ENCODE data around the gene GLYATL1. TPM values are rescaled to one million over a fixed set of nuclear protein-coding genes. Genes with fewer than 3 reads are reported as not detected.

Gene GLYATL1
- total RNA-seq, 1 donor from 2014 or later: not detected

- Mint-ChIP-seq H3K36me3 (ENCODE audit: low read depth) (no peaks in the 10 kb centered on the region), H3K9me3 (no peaks in the 10 kb centered on the region), H3K4me1 (ENCODE audit: low read depth) (no peaks in the 10 kb centered on the region), H3K4me3 (ENCODE audit: low read depth) (no peak overlapping the region), H3K27ac (no peak overlapping the region), H3K27me3 (ENCODE audit: low read depth) (peaks cover 3% of the 10 kb centered on the region)
- intact Hi-C loops (cut with micrococcal nuclease): no loop called here
- no peak for DNase-seq (ENCODE audit: low spot score)
These were observed 5.6 kb upstream of the GLYATL1 start for GRCh38 chr11:58933661-58934060.

GRCh38 chr11:58934945-58935513 lies 4.3 kb upstream of the GLYATL1 start:
- no peak overlapping the region for H3K4me3 Mint-ChIP-seq (ENCODE audit: low read depth)
- no peaks in the 10 kb centered on the region for H3K27me3 Mint-ChIP-seq (ENCODE audit: low read depth)
- DNase-seq (ENCODE audit: low spot score): no peak
- no peak overlapping the region for H3K27ac Mint-ChIP-seq
- H3K4me1 Mint-ChIP-seq (ENCODE audit: low read depth): no peaks in the 10 kb centered on the region
- no peaks in the 10 kb centered on the region for H3K9me3 Mint-ChIP-seq
- intact Hi-C loops (cut with micrococcal nuclease): no loop called here
- no peaks in the 10 kb centered on the region for H3K36me3 Mint-ChIP-seq (ENCODE audit: low read depth)

- intact Hi-C loops (cut with micrococcal nuclease): no loop called here
- no peak for DNase-seq (ENCODE audit: low spot score)
- no peaks in the 10 kb centered on the region for H3K9me3 Mint-ChIP-seq
- H3K27me3 Mint-ChIP-seq (ENCODE audit: low read depth): no peaks in the 10 kb centered on the region
- no peak overlapping the region for H3K27ac Mint-ChIP-seq
- H3K4me1 Mint-ChIP-seq (ENCODE audit: low read depth): no peaks in the 10 kb centered on the region
- no peaks in the 10 kb centered on the region for H3K36me3 Mint-ChIP-seq (ENCODE audit: low read depth)
- H3K4me3 Mint-ChIP-seq (ENCODE audit: low read depth): no peak overlapping the region
These were observed 890 bp upstream of the GLYATL1 start for GRCh38 chr11:58938398-58938797.

- no peak overlapping the region for H3K4me3 Mint-ChIP-seq (ENCODE audit: low read depth)
- H3K36me3 Mint-ChIP-seq (ENCODE audit: low read depth): no peaks in the 10 kb centered on the region
- no peak for DNase-seq (ENCODE audit: low spot score)
- no peaks in the 10 kb centered on the region for H3K4me1 Mint-ChIP-seq (ENCODE audit: low read depth)
- intact Hi-C loops (cut with micrococcal nuclease): no loop called here
- H3K27ac Mint-ChIP-seq: no peak overlapping the region
- H3K9me3 Mint-ChIP-seq: no peaks in the 10 kb centered on the region
- H3K27me3 Mint-ChIP-seq (ENCODE audit: low read depth): no peaks in the 10 kb centered on the region
These were observed 740 bp downstream of the GLYATL1 start for GRCh38 chr11:58940028-58940427.

GRCh38 chr11:58941838-58942237 lies 2.5 kb downstream of the GLYATL1 start:
- intact Hi-C loops (cut with micrococcal nuclease): no loop called here
- H3K9me3 Mint-ChIP-seq: no peaks in the 10 kb centered on the region

GRCh38 chr11:58945663-58946062 lies 6.4 kb downstream of the GLYATL1 start:
- Mint-ChIP-seq H3K36me3 (ENCODE audit: low read depth) (no peaks in the 10 kb centered on the region), H3K27me3 (ENCODE audit: low read depth) (no peaks in the 10 kb centered on the region), H3K9me3 (no peaks in the 10 kb centered on the region), H3K27ac (no peak overlapping the region), H3K4me1 (ENCODE audit: low read depth) (no peaks in the 10 kb centered on the region), H3K4me3 (ENCODE audit: low read depth) (no peak overlapping the region)
- no peak for DNase-seq (ENCODE audit: low spot score)
- intact Hi-C loops (cut with micrococcal nuclease): no loop called here

More at GRCh38 chr11:58941838-58942237, 2.5 kb downstream of the GLYATL1 start:
- no peak for DNase-seq (ENCODE audit: low spot score)
- Mint-ChIP-seq H3K36me3 (ENCODE audit: low read depth) (no peaks in the 10 kb centered on the region), H3K27me3 (ENCODE audit: low read depth) (no peaks in the 10 kb centered on the region), H3K4me1 (ENCODE audit: low read depth) (no peaks in the 10 kb centered on the region), H3K27ac (no peak overlapping the region), H3K4me3 (ENCODE audit: low read depth) (no peak overlapping the region)

- Mint-ChIP-seq H3K36me3 (ENCODE audit: low read depth) (no peaks in the 10 kb centered on the region), H3K9me3 (no peaks in the 10 kb centered on the region), H3K4me1 (ENCODE audit: low read depth) (no peaks in the 10 kb centered on the region), H3K27ac (no peak overlapping the region), H3K27me3 (ENCODE audit: low read depth) (peaks cover 2% of the 10 kb centered on the region), H3K4me3 (ENCODE audit: low read depth) (no peak overlapping the region)
- intact Hi-C loops (cut with micrococcal nuclease): no loop called here
- DNase-seq (ENCODE audit: low spot score): no peak
These were observed 9.9 kb downstream of the GLYATL1 start for GRCh38 chr11:58949184-58949583.

GRCh38 chr11:58957922-58958321 lies 18.6 kb downstream of the GLYATL1 start:
- no peak for DNase-seq (ENCODE audit: low spot score)
- intact Hi-C loops (cut with micrococcal nuclease): loop anchor here (10.0 kb wide), 1 partner anchor 197 kb away; no protein-coding TSS in a partner anchor
- peaks cover 5% of the 10 kb centered on the region for H3K27me3 Mint-ChIP-seq (ENCODE audit: low read depth)
- peaks cover 4% of the 10 kb centered on the region for H3K4me1 Mint-ChIP-seq (ENCODE audit: low read depth)
- no peaks in the 10 kb centered on the region for H3K9me3 Mint-ChIP-seq
- H3K27ac Mint-ChIP-seq: peak overlapping the region; percentile 31
- no peak overlapping the region for H3K4me3 Mint-ChIP-seq (ENCODE audit: low read depth)
- no peaks in the 10 kb centered on the region for H3K36me3 Mint-ChIP-seq (ENCODE audit: low read depth)

GRCh38 chr11:58958500-58958899 lies 19.2 kb downstream of the GLYATL1 start:
- intact Hi-C loops (cut with micrococcal nuclease): loop anchor here (10.0 kb wide), 1 partner anchor 196 kb away; no protein-coding TSS in a partner anchor

GRCh38 chr11:58963551-58964104 lies 24.3 kb downstream of the GLYATL1 start:
- Mint-ChIP-seq H3K27ac (no peak overlapping the region), H3K27me3 (ENCODE audit: low read depth) (no peaks in the 10 kb centered on the region), H3K4me1 (ENCODE audit: low read depth) (no peaks in the 10 kb centered on the region), H3K9me3 (no peaks in the 10 kb centered on the region), H3K4me3 (ENCODE audit: low read depth) (no peak overlapping the region), H3K36me3 (ENCODE audit: low read depth) (no peaks in the 10 kb centered on the region)
- intact Hi-C loops (cut with micrococcal nuclease): no loop called here
- DNase-seq (ENCODE audit: low spot score): no peak

More at GRCh38 chr11:58958500-58958899, 19.2 kb downstream of the GLYATL1 start:
- peaks cover 5% of the 10 kb centered on the region for H3K27me3 Mint-ChIP-seq (ENCODE audit: low read depth)
- no peak for DNase-seq (ENCODE audit: low spot score)
- no peak overlapping the region for H3K27ac Mint-ChIP-seq
- no peaks in the 10 kb centered on the region for H3K9me3 Mint-ChIP-seq
- no peaks in the 10 kb centered on the region for H3K36me3 Mint-ChIP-seq (ENCODE audit: low read depth)
- peaks cover 4% of the 10 kb centered on the region for H3K4me1 Mint-ChIP-seq (ENCODE audit: low read depth)
- no peak overlapping the region for H3K4me3 Mint-ChIP-seq (ENCODE audit: low read depth)

- Mint-ChIP-seq H3K4me3 (ENCODE audit: low read depth) (no peak overlapping the region), H3K4me1 (ENCODE audit: low read depth) (no peaks in the 10 kb centered on the region), H3K27me3 (ENCODE audit: low read depth) (no peaks in the 10 kb centered on the region), H3K36me3 (ENCODE audit: low read depth) (no peaks in the 10 kb centered on the region), H3K9me3 (no peaks in the 10 kb centered on the region), H3K27ac (no peak overlapping the region)
- intact Hi-C loops (cut with micrococcal nuclease): no loop called here
- DNase-seq (ENCODE audit: low spot score): no peak
These were observed 26.1 kb downstream of the GLYATL1 start for GRCh38 chr11:58965246-58965985.

GRCh38 chr11:58968251-58968711 lies 29.0 kb downstream of the GLYATL1 start:
- Mint-ChIP-seq H3K4me3 (ENCODE audit: low read depth) (no peak overlapping the region), H3K36me3 (ENCODE audit: low read depth) (no peaks in the 10 kb centered on the region), H3K27me3 (ENCODE audit: low read depth) (no peaks in the 10 kb centered on the region), H3K27ac (no peak overlapping the region), H3K9me3 (no peaks in the 10 kb centered on the region), H3K4me1 (ENCODE audit: low read depth) (no peaks in the 10 kb centered on the region)
- DNase-seq (ENCODE audit: low spot score): no peak
- intact Hi-C loops (cut with micrococcal nuclease): no loop called here

GRCh38 chr11:58977470-58977869 lies 38.2 kb downstream of the GLYATL1 start:
- DNase-seq (ENCODE audit: low spot score): no peak
- intact Hi-C loops (cut with micrococcal nuclease): no loop called here
- no peaks in the 10 kb centered on the region for H3K27me3 Mint-ChIP-seq (ENCODE audit: low read depth)
- H3K4me1 Mint-ChIP-seq (ENCODE audit: low read depth): no peaks in the 10 kb centered on the region
- no peak overlapping the region for H3K4me3 Mint-ChIP-seq (ENCODE audit: low read depth)
- no peak overlapping the region for H3K27ac Mint-ChIP-seq
- H3K9me3 Mint-ChIP-seq: no peaks in the 10 kb centered on the region
- H3K36me3 Mint-ChIP-seq (ENCODE audit: low read depth): no peaks in the 10 kb centered on the region

All from activated T-helper 2 cell treated with anti-CD3 and anti-CD28 coated beads, Interferon-gamma antibody, Interleukin-2, Interleukin-4, amounts not matched to agents 10 μg/mL and 5 μg/mL and 100 μg/mL, durations not matched to agents 14 hours and 24 hours and 36 hours (primary cell).